ENCODE data around the gene VAV2.

VAV2 gene

GRCh38 chr9:133830711-133831110, 161.4 kb downstream of the VAV2 start:
- DNase-seq: no peak

- DNase-seq: no peak
Observed at GRCh38 chr9:133830310-133830709, 161.8 kb downstream of the VAV2 start.

- DNase-seq: no peak
Observed at GRCh38 chr9:133828338-133828997, 163.7 kb downstream of the VAV2 start.

- no peak for DNase-seq
Observed at GRCh38 chr9:133826289-133827085, 165.6 kb downstream of the VAV2 start.

GRCh38 chr9:133825555-133826218, 166.4 kb downstream of the VAV2 start:
- DNase-seq: no peak

- DNase-seq: no peak
Observed at GRCh38 chr9:133824802-133825186, 167.3 kb downstream of the VAV2 start.

- no peak for DNase-seq
Observed at GRCh38 chr9:133824106-133824801, 167.9 kb downstream of the VAV2 start.

GRCh38 chr9:133823189-133824105, 168.7 kb downstream of the VAV2 start:
- DNase-seq: no peak

- DNase-seq: no peak
Observed at GRCh38 chr9:133822430-133823065, 169.6 kb downstream of the VAV2 start.

GRCh38 chr9:133821601-133822429, 170.3 kb downstream of the VAV2 start:
- DNase-seq: no peak

GRCh38 chr9:133819923-133820322, 172.2 kb downstream of the VAV2 start:
- no peak for DNase-seq

- no peak for DNase-seq
Observed at GRCh38 chr9:133818444-133818843, 173.7 kb downstream of the VAV2 start.

- no peak for DNase-seq
Observed at GRCh38 chr9:133815781-133816180, 176.3 kb downstream of the VAV2 start.

GRCh38 chr9:133814586-133815208, 177.4 kb downstream of the VAV2 start:
- DNase-seq: no peak

GRCh38 chr9:133813749-133814585, 178.2 kb downstream of the VAV2 start:
- no peak for DNase-seq

- DNase-seq: no peak
Observed at GRCh38 chr9:133812941-133813748, 179.0 kb downstream of the VAV2 start.

GRCh38 chr9:133812077-133812868, 179.9 kb downstream of the VAV2 start:
- DNase-seq: no peak

GRCh38 chr9:133811471-133811870, 180.7 kb downstream of the VAV2 start:
- DNase-seq: no peak
